Esophagus muscularis mucosa (tissue), 4 donors: ENCODE results near the gene ABCA2.

Source experiments
- CTCF ChIP-seq, 3 experiments: fragments of 200-600 bp in 2 of 3; fragments of 450-650 bp in 1 of 3; sonication (generic) in 2 of 3; IDR thresholded peaks; one replicate each; pipeline ENCODE4 v1.5.1; 2017 to 2019; ENCODE audit warnings: antibody characterized with exemption in 3 of 3, mild to moderate bottlenecking in 2 of 3, moderate library complexity in 1 of 3
- EP300 ChIP-seq: sonication (generic); formaldehyde crosslinking; IDR thresholded peaks from one replicate; pipeline ENCODE4 v1.6.1; 2017; ENCODE audit warnings: antibody characterized with exemption
- POLR2A ChIP-seq: fragments of 450-650 bp; IDR thresholded peaks from one replicate; pipeline ENCODE4 v1.6.1; 2017; ENCODE audit warnings: antibody characterized with exemption, moderate library complexity, mild to moderate bottlenecking, low read depth
- POLR2AphosphoS5 ChIP-seq, 2 donors: sonication (generic); formaldehyde crosslinking; IDR thresholded peaks; one replicate each; pipeline ENCODE4 v1.6.1; 2017; ENCODE audit warnings: antibody characterized with exemption in 2 of 2

GRCh38 chr9:136984464-136985026, 43.5 kb downstream of the ABCA2 start:
- TF ChIP-seq POLR2A: no peak
- TF ChIP-seq CTCF (IDR thresholded peaks at IDR 0.05): no peak
- no peak for TF ChIP-seq POLR2AphosphoS5 (IDR thresholded peaks at IDR 0.05)
- no peak for TF ChIP-seq EP300
